ENCODE results near the gene CERS2.
A peak's percentile ranks its signal among the peaks of the same experiment; 100 is the strongest.
"Not testable (repeated sequence)": the region's sequence is repeated elsewhere in the genome, so short reads cannot be mapped to it uniquely, and the experiment has no call there.

The CERS2 gene

DNA sequence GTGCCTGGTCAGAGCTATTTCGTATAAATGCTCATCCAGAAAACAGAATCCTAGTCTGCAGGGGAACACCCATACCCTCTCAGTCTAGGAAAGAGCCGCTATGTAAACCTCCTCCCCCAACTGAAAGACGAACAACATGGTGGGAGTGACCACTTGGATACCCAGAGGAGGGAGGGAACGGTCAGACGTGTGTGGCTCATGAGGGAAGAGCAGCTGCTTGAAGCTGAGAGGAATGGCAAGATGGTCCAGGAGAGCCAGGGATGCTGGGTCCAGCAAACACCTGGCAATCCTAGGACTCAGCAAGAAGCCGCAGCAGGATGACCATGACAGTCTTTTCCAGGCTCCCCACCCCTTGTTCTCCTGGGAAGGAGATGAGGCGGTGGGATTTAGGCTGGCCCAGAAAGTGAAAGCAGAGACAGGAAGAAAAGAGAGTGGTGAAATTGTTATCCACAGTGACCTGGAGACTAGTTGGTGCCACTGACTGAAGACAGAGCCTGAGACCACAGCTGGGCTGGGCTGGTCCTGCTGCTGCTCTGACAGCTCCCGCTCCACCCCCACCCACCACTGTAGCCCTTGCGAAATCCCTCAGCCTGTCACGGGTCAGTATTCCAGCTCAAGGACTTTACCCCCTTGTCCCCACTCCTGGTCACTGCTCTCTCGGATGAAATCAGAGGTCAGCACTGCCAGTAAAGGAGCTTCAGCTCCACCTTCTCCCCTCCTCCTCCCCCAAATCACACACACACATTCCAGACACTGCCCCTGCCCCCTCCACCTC lies 3.6 kb downstream of the CERS2 start:
- peak in 24 of 56 donors; percentile 6 to 40 (median 24) for DNase-seq

DNA sequence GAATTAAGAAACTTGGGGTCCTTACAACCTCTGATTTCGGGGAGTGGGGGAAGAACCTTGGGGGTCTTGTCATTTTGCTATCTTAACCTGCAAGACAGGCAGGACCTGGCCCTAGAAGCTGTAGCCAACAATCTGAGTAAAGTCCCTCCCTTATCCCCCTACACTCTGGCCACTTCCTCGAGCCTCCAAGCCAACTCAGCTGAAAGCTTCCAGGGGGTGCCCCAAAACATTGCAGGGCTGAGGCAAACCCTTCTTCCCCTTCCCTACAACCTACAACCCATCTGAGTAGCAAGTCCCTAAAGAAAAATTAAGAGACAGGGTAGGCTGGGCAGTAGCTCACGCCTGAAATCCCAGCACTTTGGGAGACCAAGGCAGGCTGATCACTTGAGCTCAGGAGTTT lies 5.0 kb downstream of the CERS2 start:
- DNase-seq: no peak

DNA sequence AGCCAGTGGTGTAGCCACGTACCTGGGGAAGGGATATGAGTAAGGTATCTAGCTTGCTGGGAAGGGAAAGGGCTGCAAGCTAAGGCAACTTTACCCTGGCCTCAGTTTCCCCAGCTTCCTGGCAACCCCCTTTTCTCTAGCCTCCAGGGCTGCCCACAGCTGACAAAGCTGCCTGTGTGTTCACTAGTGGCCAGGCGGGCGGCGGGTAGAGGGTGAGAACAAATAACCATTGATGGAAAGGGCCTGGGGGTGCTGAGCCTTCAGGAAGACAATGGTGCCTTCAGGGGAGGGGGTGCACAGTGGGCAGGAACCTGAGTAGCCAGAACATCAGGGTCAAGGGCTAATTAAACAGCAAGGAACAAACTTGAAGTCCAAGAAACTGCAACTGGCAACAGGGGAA lies 6.1 kb downstream of the CERS2 start:
- peak in 50 of 56 donors; percentile 7 to 87 (median 47) for DNase-seq

DNA sequence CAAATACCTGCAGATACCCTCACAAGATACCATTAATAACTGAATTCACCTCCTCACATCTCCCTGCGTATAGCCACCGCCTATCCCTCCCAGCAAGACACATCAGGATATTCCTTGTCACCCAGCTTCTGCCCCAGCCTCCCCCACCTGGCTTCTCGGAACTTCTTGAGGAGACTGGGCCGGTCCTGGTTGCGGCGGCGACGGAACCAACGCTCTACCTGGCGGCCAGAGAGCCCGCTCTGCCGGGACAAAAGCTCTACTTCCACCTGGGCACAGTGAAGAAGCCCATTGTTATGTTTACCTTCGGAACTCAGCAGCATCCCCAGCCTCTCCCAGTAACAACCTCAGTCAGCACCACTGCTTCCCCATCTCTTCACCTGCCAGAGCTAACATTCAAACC lies 6.7 kb downstream of the CERS2 start:
- DNase-seq: no peak

DNA sequence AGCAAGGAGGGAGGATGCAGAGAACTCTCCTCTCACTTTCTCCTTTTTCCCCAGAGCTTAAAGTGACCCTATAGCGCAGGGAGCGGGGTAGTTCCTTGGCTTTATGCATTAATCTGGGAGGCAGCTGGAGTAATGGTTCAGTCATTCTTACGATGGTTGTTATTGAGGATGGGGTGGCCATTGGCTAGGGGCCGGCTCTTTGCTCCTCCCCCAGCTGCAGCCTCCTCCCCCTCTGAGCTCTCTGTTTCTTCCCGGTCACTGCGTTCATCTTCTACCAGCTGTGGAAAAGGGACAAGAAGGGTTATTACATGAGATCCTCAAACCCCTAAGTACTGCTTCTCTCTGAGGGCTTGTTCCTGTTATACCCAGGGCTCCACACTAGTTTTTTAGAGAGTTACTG lies 8.6 kb downstream of the CERS2 start:
- peak in 17 of 56 donors; percentile 4 to 46 (median 22) for DNase-seq

DNA sequence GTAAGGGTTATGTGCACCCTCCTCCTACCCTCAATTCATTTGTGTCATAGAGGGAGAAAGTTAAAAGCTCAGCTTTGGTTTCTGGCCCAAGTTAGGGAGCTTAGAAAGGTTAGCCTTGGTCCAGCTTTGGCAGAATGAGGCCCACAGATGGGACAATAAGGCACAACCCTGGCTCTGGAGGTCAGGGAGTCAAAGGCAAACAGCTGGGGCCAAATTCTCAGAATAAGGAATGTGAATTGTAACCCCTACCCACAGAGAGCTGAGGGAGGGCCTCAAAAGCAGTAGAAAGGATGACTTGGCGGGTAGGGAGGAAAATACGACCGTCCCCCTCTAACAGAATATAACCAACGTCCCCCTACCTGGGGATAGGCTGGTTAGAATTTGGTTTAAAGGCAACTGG lies 9.0 kb downstream of the CERS2 start:
- no peak for DNase-seq

DNA sequence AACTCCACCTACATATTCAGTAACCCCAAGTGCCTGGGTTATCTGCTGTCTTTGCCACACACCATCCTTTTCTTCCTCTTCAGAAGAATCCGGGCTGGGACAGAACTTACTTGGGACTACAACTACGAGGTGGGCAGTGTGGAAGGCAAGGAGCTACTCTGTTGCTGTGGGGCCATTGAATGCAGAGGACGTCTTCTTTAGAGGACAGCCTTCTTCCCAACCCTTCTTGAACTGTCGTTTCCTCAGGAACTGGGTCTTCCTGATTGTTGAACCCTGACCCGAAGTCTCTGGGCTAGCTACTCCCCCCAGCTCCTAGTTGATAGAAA lies 10.5 kb downstream of the CERS2 start:
- DNase-seq: no peak

DNA sequence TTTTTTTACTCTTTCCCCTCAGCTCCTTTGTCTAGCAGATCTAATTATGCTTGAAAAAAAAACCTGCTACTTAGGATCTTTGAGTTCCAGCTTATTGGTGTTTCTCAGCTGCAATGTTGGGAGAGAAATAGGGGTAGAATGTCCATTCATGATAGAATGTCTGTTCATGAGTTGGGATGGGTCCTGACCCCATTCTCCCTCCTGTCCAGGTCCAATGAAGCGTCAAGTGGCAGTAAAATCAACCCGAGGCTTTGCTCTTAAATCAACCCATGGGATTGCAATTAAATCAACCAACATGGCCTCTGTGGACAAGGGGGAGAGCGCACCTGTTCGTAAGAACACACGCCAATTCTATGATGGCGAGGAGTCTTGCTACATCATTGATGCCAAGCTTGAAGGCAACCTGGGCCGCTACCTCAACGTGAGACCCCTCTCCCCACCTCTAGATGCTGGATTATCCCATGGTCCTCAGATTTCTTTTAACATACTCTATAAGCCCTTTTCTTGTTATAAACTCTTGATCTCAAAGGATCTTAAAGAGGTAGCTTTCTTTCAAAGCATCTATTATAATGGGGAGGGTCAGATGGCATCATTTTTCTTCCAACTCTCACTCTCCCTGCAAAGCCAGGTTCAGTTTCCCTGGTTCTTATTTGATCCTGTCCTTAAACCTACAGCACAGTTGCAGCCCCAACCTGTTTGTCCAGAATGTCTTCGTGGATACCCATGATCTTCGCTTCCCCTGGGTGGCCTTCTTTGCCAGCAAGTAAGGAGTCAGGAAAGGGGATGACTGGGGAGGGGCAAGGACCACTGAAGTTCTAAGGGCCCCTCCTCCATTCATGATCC lies 11.1 kb downstream of the CERS2 start:
- DNase-seq: no peak

DNA sequence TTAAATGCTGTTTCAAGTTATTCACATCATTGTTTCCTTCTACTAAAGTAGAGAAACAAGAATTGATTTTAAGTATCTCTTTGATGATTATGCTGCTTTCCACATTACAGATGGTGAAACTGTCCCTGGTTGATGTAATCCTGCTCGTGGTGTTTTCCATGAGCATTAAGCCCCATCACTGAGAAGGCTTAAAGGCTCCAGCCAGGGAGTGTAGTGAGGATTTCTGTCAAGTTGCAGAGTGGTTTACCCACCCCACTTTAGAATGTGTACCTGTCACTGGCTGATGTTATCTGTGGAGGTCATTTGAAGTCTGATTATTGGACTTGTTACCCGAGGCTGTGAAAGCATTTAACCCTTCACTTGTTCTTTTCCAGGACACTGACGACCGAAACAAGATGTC lies 12.9 kb downstream of the CERS2 start:
- DNase-seq: no peak

DNA sequence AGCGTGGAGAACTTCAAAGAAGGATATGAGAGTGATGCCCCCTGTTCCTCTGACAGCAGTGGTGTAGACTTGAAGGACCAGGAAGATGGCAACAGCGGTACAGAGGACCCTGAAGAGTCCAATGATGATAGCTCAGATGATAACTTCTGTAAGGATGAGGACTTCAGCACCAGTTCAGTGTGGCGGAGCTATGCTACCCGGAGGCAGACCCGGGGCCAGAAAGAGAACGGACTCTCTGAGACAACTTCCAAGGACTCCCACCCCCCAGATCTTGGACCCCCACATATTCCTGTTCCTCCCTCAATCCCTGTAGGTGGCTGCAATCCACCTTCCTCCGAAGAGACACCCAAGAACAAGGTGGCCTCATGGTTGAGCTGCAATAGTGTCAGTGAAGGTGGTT lies 14.0 kb downstream of the CERS2 start:
- DNase-seq: no peak

DNA sequence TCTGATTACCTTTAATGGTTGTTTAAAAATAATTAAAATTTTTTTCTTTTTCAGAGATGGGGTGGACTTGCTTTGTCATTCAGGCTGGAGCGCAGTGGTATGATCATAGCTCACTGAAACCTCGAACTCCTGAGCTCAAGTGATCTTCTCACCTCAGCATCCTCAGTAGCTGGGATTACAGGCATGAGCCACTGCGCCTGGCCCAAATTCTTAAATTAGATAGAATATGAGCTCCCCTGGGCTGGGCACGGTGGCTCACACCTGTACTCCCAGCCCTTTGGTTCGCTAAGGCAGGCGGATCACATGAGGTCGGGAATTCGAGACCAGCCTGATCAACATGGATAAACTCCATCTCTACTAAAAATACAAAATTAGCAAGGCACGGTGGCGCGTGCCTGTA lies 17.0 kb downstream of the CERS2 start:
- no peak for DNase-seq

DNA sequence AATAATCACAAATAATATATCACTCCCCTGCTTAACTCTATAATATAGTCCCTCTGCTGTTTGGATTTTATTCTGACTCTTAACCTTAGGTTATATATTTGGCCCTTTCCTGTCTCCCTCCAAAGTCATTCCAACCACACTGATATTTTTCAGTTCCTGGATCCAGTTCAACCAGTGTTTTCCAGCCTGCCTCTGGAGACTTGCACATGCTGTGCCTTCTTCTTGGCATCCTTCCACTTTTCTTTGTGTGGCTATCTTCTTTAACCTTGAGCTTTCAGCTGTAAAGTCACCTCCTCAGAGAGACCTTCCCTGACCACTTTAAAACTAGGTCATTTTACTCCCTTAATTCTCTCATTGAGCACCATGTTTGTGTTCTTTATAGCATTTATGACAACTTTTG lies 19.4 kb downstream of the CERS2 start:
- no peak for DNase-seq

DNA sequence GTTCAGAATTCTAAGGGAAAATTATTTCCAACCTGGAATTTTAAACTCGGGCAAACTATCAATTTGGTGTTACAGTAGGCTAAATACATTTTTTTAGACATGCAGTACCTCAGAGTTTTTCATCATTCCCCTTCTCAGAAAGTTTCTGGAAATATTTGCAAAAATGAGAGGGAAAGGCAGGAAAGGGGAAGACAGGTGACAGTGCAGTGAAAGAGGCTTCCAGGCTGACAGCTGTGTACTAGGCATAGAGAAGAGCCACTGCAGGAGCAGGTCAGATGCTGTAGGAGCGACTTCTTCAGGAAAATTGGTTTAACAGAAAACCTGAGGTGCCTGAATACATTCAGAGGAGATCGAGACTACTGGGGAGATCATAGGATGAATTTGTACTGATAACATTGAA lies 19.9 kb downstream of the CERS2 start:
- no peak for DNase-seq

DNA sequence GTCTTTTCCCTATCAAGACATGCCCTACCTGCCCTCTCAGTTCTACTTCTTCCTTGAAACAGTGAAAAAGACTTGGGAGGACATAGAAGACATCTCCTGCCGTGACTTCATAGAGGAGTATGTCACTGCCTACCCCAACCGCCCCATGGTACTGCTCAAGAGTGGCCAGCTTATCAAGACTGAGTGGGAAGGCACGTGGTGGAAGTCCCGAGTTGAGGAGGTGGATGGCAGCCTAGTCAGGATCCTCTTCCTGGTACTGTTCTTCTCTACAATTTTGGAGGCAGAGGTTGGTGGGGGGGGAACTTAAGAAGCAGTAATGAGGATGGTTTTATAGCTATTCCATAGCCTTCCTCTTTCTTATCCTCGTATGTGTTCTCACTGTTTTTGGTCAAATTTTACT lies 29.8 kb downstream of the CERS2 start:
- DNase-seq: no peak

DNA sequence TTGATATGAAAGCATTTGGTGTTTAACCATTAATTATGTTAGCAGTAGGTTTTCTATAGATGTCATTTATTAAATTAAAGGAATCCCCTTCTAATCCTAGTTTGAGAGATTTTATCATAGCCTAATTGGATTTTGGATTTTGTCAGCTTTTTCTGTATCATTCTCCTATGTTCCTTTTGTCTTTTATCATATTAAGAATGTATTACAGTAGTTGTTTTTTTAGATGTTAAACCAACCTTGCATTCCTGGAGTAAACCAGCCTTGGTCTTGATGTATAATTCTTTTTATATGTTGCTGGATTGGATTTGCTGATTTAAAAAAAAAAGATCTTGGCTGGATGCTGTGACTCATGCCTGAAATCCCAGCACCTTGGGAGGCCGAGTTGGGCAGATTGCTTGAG lies 42.9 kb downstream of the CERS2 start:
- DNase-seq: no peak

DNA sequence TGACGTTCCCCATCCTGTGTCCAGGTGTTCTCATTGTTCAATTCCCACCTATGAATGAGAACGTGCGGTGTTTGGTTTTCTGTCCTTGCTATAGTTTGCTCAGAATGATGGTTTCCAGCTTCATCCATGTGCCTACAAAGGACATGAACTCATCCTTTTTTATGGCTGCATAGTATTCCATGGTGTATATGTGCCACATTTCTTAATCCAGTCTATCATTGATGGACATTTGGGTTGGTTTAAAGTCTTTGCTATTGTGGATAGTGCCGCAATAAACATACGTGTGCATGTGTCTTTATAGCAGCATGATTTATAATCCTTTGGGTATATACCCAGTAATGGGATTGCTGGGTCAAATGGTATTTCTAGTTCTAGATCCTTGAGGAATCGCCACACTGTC lies 45.9 kb downstream of the CERS2 start:
- not testable (repeated sequence) for DNase-seq

DNA sequence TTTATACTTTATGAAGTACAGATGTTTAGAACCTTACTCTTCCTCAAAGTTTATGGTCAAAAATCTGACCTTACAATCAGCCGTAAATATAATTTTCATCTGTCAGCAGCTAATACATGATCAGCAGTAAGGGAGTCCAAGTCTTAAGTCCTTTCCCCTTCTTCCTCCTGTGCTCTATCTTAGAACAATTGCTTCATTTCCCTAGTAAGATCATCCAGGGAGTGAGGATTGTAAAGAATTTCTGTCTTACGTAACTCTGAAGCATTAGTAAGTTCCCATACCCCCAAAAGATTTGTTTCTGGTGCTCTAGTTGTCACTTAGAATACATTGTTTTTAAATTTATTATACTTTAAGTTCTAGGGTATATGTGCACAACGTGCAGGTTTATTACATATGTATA lies 46.3 kb downstream of the CERS2 start:
- DNase-seq: no peak

DNA sequence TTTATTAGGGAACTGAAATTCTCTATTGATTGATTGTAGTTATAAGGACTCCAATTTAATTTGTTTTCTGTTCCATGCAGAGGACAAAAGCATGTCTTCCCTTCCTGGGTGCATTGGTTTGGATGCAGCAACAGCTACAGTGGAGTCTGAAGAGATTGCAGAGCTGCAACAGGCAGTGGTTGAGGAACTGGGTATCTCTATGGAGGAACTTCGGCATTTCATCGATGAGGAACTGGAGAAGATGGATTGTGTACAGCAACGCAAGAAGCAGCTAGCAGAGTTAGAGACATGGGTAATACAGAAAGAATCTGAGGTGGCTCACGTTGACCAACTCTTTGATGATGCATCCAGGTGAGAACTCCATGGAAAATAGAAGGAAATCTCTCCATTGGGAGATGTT lies 47.0 kb downstream of the CERS2 start:
- DNase-seq: no peak

DNA sequence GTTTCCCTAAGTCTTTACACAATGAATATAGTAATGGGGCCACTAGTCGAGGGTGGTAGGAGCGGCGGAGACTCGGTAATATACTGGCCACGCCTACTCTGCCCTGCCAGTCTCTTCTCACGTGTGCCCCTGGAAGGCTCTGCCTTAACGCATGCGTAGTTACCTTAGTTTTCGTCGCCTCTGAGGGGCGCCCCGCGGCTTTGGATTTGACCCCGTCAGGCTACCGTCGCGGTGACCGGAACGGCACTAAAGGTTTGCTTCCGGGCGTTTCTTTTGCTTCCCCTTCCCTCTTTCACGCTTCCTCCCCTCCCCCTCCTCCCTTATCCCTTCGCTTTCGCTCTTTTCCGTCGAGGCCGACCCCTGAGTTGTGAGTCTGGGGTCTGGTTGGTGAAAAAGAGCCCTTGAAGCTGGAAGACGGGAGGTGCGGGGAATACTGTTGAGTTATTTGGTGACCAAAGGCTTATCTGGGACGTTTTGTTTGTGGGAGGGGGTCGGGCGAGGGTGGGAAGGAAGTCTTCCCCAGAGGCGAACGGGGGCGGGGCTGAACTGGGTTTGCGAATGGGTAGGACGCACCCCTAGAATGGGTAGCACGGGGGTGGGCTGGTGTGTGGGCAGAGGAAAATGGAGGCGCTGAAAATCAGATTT lies 48.4 kb downstream of the CERS2 start, which contains the start of gene SETDB1:
TSS of gene SETDB1 (plus strand) at position 267 of the 645 bp plus-strand sequence. CDS start 1,352 bp downstream, outside the sequence.
- DNase-seq: peak; percentile 43 to 95 (median 84)

DNA sequence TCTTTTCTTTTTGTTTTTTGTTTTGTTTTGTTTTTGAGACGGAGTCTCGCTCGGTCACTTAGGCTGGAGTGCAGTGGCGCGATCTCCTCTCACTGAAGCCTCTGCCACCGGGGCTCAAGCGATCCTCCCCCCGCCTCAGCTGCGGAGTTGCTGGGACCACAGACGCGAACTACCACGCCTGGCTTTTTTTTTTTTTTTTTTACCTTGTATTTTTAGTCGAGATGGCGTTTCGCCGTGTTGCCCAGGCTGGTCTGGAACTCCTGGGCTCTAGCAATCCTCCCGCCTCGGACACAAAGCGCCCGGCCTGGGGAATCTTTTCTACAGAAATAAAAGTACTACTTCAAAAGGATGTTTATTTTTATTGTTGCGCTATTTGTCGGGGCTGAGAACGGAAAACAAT lies 49.6 kb downstream of the CERS2 start:
- DNase-seq: peak in 2 of 56 donors; percentile 1 to 9

DNA sequence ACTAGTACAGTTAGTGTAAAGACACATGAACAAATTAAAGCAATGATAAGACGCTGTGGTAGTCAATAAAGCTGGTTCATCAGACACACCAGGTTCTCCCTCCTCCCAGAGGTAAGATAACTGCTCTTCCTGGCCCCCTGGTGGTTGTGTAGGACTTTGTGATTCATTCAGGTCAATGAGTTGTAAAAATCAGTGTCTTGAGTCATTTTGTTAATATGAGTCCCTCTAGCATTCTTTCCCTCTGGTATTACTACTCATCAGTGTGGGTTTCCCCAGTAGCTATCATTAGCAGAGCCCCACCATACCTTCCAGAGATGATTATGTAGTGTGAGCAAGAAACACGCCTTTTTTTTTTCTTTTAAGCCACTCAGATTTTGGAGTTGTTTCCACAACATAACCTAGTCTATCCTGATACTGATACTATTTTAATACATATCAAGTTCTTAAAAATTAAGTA lies 52.1 kb downstream of the CERS2 start:
- peak in 32 of 56 donors; percentile 0 to 73 (median 8) for DNase-seq

DNA sequence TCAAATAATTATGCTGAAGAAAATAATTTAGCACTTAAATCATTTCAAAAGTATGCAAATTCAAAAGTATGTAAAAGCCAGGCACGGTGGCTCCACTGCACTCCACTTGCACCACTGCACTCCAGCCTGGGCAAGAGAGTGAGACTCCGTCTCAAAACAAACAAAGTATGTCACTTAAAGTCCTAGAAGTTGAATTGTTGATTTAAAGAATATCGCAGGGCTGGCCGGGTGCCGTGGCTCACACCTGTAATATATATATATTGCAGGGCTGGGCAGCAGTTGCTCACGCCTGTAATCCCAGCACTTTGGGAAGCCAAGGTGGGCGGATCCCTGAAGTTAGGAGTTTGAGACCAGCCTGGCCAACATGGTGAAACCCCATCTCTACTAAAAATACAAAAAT lies 57.2 kb downstream of the CERS2 start:
- DNase-seq: no peak

Data from amygdala (tissue), 56 donors.